Kidney (tissue), 14 donors: Measurements from ENCODE around the gene EEFSEC. TPM values are rescaled to one million over a fixed set of nuclear protein-coding genes. Genes with fewer than 3 reads are reported as not detected.

ENCODE experiments used
- DNase-seq, 5 donors: peaks; one replicate each; pipeline ENCODE4 v3.0.0-alpha.2; 2013 to 2020
- FAIRE-seq: peaks from 2 replicates; lab custom pipeline; 2012; peaks lifted over from hg19 to GRCh38; lab: Jason Lieb, UNC
- H3K27ac ChIP-seq, 2 donors: one replicate each; pipeline ENCODE4 v1.7.0; 2013; ENCODE audit warnings: low read depth in 2 of 2, low read length in 2 of 2, inconsistent platforms in 1 of 2
- H3K27me3 ChIP-seq: one replicate; pipeline ENCODE4 v1.7.1; 2013; ENCODE audit warnings: low read length, inconsistent platforms; ENCODE audit not compliant: control insufficient read depth, insufficient read depth
- H3K36me3 ChIP-seq, 3 donors: one replicate each; pipeline versions ENCODE4 v1.7.0 to v1.7.1; 2013; ENCODE audit warnings: low read length in 3 of 3, control low read depth in 1 of 3, inconsistent platforms in 1 of 3; ENCODE audit not compliant: insufficient read depth in 3 of 3, control insufficient read depth in 2 of 3
- H3K4me1 ChIP-seq, 3 donors: one replicate each; pipeline versions ENCODE4 v1.7.0 to v1.7.1; 2013; ENCODE audit warnings: low read length in 3 of 3, inconsistent platforms in 1 of 3, low read depth in 1 of 3; ENCODE audit not compliant: control insufficient read depth in 2 of 3, insufficient read depth in 2 of 3
- H3K4me3 ChIP-seq, 3 donors: one replicate each; pipeline versions ENCODE4 v1.7.0 to v1.8.1; 2013; ENCODE audit warnings: low read length in 3 of 3, control low read depth in 1 of 3, inconsistent platforms in 1 of 3
- H3K9ac ChIP-seq, 3 donors: one replicate each; pipeline versions ENCODE4 v1.7.0 to v1.7.1; 2013; ENCODE audit warnings: low read length in 3 of 3, control low read depth in 1 of 3, inconsistent platforms in 1 of 3
- H3K9me3 ChIP-seq, 3 donors: one replicate each; pipeline versions ENCODE4 v1.7.0 to v1.7.1; 2013; ENCODE audit warnings: low read length in 3 of 3, control low read depth in 1 of 3, inconsistent platforms in 1 of 3; ENCODE audit not compliant: control insufficient read depth in 2 of 3, insufficient read depth in 1 of 3
- intact Hi-C: fragments of 100-400 bp; cut with DNase I; formaldehyde crosslinking; loops from one replicate; pipeline ENCODE4 v1.11.1; 2022
- polyA plus RNA-seq: library from polyadenylated mRNA; stranded (reverse); fragments of 350-450 nt; fragmentation: Illumina TruSeq; extraction: RNeasy Lipid Tissue Mini Kit (QIAGEN cat#74804); gene quantifications from one replicate; pipeline ENCODE4 v1.2.3, GENCODE V29; 2014; ENCODE audit warnings: low read depth, low replicate concordance; ENCODE audit not compliant: insufficient read depth
- total RNA-seq: library from RNA; stranded (reverse); fragmentation: NEBNext Ultra II Directional; extraction: Animal tissue kit (Norgen Biotek cat#: 25700); gene quantifications from one replicate; pipeline ENCODE4 v1.2.1, GENCODE V29; 2021
- TF ChIP-seq, protein P1 (sequence below): IDR thresholded peaks from 3 replicates; pipeline ENCODE4 v1.5.1; 2012; ENCODE audit warnings: mild to moderate bottlenecking, moderate library complexity, borderline replicate concordance; ENCODE audit not compliant: insufficient read depth; ENCODE audit errors: extremely low read depth
- donor health status: control.
- donor health status: control.
- donor health status: control.
- donor health status: control.
- donor health status: control.
- donor health status: DM: yes; HTN: yes; CAD: no.
- donor health status: Normal renal cell carcinoma (clear cell type).

EEFSEC gene
- total and polyA plus RNA-seq, 2 donors from 2014 or later, result 15.2 to 23.2 TPM

DNA sequence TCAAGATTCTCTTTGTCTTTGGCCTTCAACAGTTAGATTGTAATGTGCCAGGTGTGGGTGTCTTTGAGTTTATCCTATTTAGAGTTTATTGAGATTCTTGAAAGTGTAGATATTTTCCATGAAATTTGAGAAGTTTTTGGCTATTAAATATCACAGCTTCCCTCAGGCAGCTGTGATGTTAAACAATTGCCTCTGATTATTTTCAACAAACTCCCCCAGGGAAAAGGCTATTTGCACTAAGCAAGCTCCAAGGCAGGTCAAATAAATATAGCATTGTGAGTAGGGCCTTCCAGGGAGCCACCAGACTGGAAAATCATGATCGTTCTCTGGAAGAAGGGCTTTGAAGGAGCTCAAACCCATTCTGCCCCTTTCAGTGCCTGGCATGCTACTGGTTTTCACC is 107.0 kb downstream of the EEFSEC start:
- Histone ChIP-seq H3K9ac (no peak overlapping the region), H3K4me1 (no peaks in the 10 kb centered on the region), H3K36me3 (peaks cover 0 to 3% (median 0%) of the 10 kb centered on the region in 3 donors), H3K27me3 (no peaks in the 10 kb centered on the region), H3K9me3 (peaks cover 0 to 15% (median 0%) of the 10 kb centered on the region in 3 donors), H3K27ac (no peak overlapping the region), H3K4me3 (no peak overlapping the region)
- TF ChIP-seq, protein P1, sequence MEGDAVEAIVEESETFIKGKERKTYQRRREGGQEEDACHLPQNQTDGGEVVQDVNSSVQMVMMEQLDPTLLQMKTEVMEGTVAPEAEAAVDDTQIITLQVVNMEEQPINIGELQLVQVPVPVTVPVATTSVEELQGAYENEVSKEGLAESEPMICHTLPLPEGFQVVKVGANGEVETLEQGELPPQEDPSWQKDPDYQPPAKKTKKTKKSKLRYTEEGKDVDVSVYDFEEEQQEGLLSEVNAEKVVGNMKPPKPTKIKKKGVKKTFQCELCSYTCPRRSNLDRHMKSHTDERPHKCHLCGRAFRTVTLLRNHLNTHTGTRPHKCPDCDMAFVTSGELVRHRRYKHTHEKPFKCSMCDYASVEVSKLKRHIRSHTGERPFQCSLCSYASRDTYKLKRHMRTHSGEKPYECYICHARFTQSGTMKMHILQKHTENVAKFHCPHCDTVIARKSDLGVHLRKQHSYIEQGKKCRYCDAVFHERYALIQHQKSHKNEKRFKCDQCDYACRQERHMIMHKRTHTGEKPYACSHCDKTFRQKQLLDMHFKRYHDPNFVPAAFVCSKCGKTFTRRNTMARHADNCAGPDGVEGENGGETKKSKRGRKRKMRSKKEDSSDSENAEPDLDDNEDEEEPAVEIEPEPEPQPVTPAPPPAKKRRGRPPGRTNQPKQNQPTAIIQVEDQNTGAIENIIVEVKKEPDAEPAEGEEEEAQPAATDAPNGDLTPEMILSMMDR, result no peak
- DNase-seq (no peak), FAIRE-seq (no peak)
- intact Hi-C loops, result no loop called here

DNA sequence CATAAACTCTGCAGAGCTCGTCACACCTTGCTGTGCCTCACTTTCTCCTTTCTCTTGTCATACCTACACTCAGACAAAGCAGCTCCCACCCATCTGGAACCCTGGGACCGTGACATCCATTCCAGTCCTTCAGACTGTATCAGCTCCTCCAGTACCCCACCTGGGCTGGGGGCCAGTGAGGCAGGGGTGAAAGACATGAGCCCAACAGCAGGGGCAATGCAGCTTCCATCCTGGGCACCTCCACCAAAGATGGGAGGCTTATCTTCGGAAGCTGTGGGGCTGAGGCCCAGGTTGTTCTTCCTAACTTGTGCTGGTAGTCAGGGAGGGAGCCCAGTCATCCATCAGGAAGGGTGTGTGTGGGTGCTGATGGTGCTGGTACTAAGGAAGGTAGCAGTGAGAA is 109.2 kb downstream of the EEFSEC start:
- no peak for FAIRE-seq

DNA sequence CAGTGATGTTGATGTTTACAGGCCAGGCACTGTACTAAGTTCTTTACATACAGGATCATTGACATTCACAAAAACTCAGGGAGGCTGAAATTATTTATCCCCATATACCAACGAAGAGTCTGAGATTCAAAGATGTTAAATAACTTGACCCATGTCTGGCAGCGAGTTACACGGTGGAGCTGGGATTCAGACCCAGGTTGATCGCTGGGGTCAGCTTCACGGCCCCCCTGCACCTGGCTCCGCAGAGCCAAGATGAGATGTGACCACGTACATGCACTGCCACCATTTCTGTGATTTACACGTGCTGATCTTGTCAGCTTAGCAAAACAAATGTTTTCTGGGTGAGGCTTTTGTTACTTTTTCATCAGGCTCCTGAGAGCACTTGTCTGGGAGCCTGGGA is 109.8 kb downstream of the EEFSEC start:
- TF ChIP-seq, protein P1, result no peak
- no peak overlapping the region for H3K27ac ChIP-seq
- no peak overlapping the region for H3K9ac ChIP-seq
- intact Hi-C loops, result no loop called here
- H3K36me3 ChIP-seq, result peaks cover 0 to 3% (median 0%) of the 10 kb centered on the region in 3 donors
- FAIRE-seq (no peak), DNase-seq (peak in 1 of 5 donors; percentile 9)
- H3K4me1 ChIP-seq, result peaks cover 0 to 2% (median 0%) of the 10 kb centered on the region in 3 donors
- H3K4me3 ChIP-seq, result no peak overlapping the region
- H3K27me3 ChIP-seq, result no peaks in the 10 kb centered on the region
- peaks cover 0 to 15% (median 0%) of the 10 kb centered on the region in 3 donors for H3K9me3 ChIP-seq

More for the DNA sequence above, 109.2 kb downstream of the EEFSEC start:
- H3K4me1 ChIP-seq, result peaks cover 0 to 2% (median 0%) of the 10 kb centered on the region in 3 donors
- no peaks in the 10 kb centered on the region for H3K27me3 ChIP-seq
- peak in 1 of 5 donors; percentile 9 for DNase-seq
- intact Hi-C loops, result no loop called here
- peaks cover 0 to 3% (median 0%) of the 10 kb centered on the region in 3 donors for H3K36me3 ChIP-seq
- peaks cover 0 to 15% (median 0%) of the 10 kb centered on the region in 3 donors for H3K9me3 ChIP-seq
- TF ChIP-seq, protein P1, result no peak
- H3K27ac ChIP-seq, result no peak overlapping the region
- no peak overlapping the region for H3K9ac ChIP-seq
- no peak overlapping the region for H3K4me3 ChIP-seq

DNA sequence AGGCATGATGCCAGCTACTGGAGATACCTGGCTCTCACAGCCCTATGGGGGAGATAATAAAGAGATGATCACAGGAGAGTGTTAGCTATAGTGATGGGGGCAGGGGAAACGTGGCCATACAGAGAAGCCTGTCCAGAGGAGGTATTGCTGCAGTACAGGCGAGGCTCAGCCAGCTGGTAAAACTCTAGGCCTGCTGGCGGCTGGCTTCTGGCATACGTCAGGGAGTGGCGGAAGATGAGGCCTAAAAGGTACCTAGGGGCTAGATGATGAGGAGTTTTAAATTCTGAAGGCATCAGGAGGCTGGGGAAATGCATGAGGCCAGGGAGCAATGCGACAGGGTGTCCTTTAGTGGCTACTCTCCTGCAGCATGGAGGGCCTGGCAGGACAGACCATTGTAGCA is 110.7 kb downstream of the EEFSEC start:
- DNase-seq, result no peak
- Histone ChIP-seq H3K4me3 (no peak overlapping the region), H3K36me3 (peaks cover 0 to 3% (median 0%) of the 10 kb centered on the region in 3 donors), H3K9me3 (peaks cover 0 to 13% (median 0%) of the 10 kb centered on the region in 3 donors), H3K9ac (no peak overlapping the region), H3K27ac (no peak overlapping the region), H3K4me1 (peaks cover 0 to 2% (median 0%) of the 10 kb centered on the region in 3 donors), H3K27me3 (no peaks in the 10 kb centered on the region)
- no peak for FAIRE-seq
- intact Hi-C loops, result no loop called here
- TF ChIP-seq, protein P1, result no peak
